Ishikawa (cell line): ENCODE data around the gene SP5.

ENCODE experiments used
- CEBPB ChIP-seq: IDR thresholded peaks from 2 replicates; pipeline ENCODE4 v1.6.1; 2012
- CREB1 ChIP-seq: IDR thresholded peaks from 2 replicates; pipeline ENCODE4 v1.6.1; 2012; ENCODE audit warnings: low read depth
- EGR1 ChIP-seq: IDR thresholded peaks from 2 replicates; pipeline ENCODE4 v1.6.1; 2012
- EP300 ChIP-seq: IDR thresholded peaks from 2 replicates; pipeline ENCODE4 v1.6.1; 2012; ENCODE audit warnings: borderline replicate concordance
- FOXM1 ChIP-seq: IDR thresholded peaks from 2 replicates; pipeline ENCODE4 v1.6.1; 2012; ENCODE audit warnings: low read depth, borderline replicate concordance
- MAX ChIP-seq: IDR thresholded peaks from 2 replicates; pipeline ENCODE4 v1.6.1; 2012
- NFIC ChIP-seq: IDR thresholded peaks from 2 replicates; pipeline ENCODE4 v1.6.1; 2012
- RAD21 ChIP-seq: IDR thresholded peaks from 2 replicates; pipeline ENCODE4 v1.6.1; 2012; ENCODE audit warnings: low read depth
- REST ChIP-seq: IDR thresholded peaks from 2 replicates; pipeline ENCODE4 v1.6.1; 2012; ENCODE audit warnings: low read depth, mild to moderate bottlenecking
- TAF1 ChIP-seq: IDR thresholded peaks from 2 replicates; pipeline ENCODE4 v1.6.1; 2012; ENCODE audit warnings: low read depth, mild to moderate bottlenecking
- TCF12 ChIP-seq: IDR thresholded peaks from 2 replicates; pipeline ENCODE4 v1.6.1; 2012; ENCODE audit warnings: low read depth
- USF1 ChIP-seq: IDR thresholded peaks from 2 replicates; pipeline ENCODE4 v1.6.1; 2012
- YY1 ChIP-seq: IDR thresholded peaks from 2 replicates; pipeline ENCODE4 v1.6.1; 2012; ENCODE audit warnings: low read depth
- ZBTB7A ChIP-seq: IDR thresholded peaks from 2 replicates; pipeline ENCODE4 v1.6.1; 2012; ENCODE audit warnings: low read depth

GRCh38 chr2:170717599-170717963, 2.4 kb downstream of the SP5 start:
- TF ChIP-seq FOXM1 (no peak), ZBTB7A (no peak), NFIC (no peak), YY1 (no peak), MAX (no peak), EP300 (no peak), EGR1 (no peak), REST (no peak), RAD21 (no peak), TAF1 (no peak), CEBPB (no peak), TCF12 (no peak), USF1 (no peak), CREB1 (no peak)
